NOMO-1 treated with dmso at 0.1 percent for 144 hours (cell line): Measurements from ENCODE around the gene MTERF1.
A peak's percentile ranks its signal among the peaks of the same experiment; 100 is the strongest.
"Not testable (repeated sequence)": the region's sequence is repeated elsewhere in the genome, so short reads cannot be mapped to it uniquely, and the experiment has no call there.

Experiments used
- DNase-seq: peaks from one replicate; lab custom pipeline; 2025; ENCODE audit not compliant: unreplicated experiment; lab: John Stamatoyannopoulos, UW

Gene MTERF1

GRCh38 chr7:91887336-91888213, 7.1 kb upstream of the MTERF1 start:
- not testable (repeated sequence) for DNase-seq

- no peak for DNase-seq
Observed at GRCh38 chr7:91883676-91884362, 3.3 kb upstream of the MTERF1 start.

GRCh38 chr7:91880016-91880412, 488 bp downstream of the MTERF1 start:
- no peak for DNase-seq

- peak; percentile 38 for DNase-seq
Observed at GRCh38 chr7:91876391-91877133, 3.9 kb downstream of the MTERF1 start.

GRCh38 chr7:91875851-91876250, 4.7 kb downstream of the MTERF1 start:
- DNase-seq, result peak; percentile 74

- DNase-seq, result no peak
Observed at GRCh38 chr7:91872928-91873327, 7.6 kb downstream of the MTERF1 start.

GRCh38 chr7:91872069-91872468, 8.4 kb downstream of the MTERF1 start:
- DNase-seq, result no peak

- DNase-seq, result no peak
Observed at GRCh38 chr7:91869661-91870060, 10.8 kb downstream of the MTERF1 start.

- DNase-seq, result no peak
Observed at GRCh38 chr7:91866599-91867148, 13.8 kb downstream of the MTERF1 start.

GRCh38 chr7:91865511-91865910, 15.0 kb downstream of the MTERF1 start:
- no peak for DNase-seq

GRCh38 chr7:91864604-91865003, 15.9 kb downstream of the MTERF1 start:
- DNase-seq, result not testable (repeated sequence)

GRCh38 chr7:91864070-91864469, 16.4 kb downstream of the MTERF1 start:
- DNase-seq, result no peak

- peak; percentile 65 for DNase-seq
Observed at GRCh38 chr7:91852263-91852741, 28.2 kb downstream of the MTERF1 start.

- no peak for DNase-seq
Observed at GRCh38 chr7:91850455-91850854, 30.0 kb downstream of the MTERF1 start.

- DNase-seq, result peak; percentile 92
Observed at GRCh38 chr7:91847876-91848588, 32.5 kb downstream of the MTERF1 start.

- DNase-seq, result no peak
Observed at GRCh38 chr7:91847231-91847630, 33.3 kb downstream of the MTERF1 start.

- no peak for DNase-seq
Observed at GRCh38 chr7:91846436-91846835, 34.1 kb downstream of the MTERF1 start.

- DNase-seq, result no peak
Observed at GRCh38 chr7:91843831-91844230, 36.7 kb downstream of the MTERF1 start.

GRCh38 chr7:91838439-91838838, 42.1 kb downstream of the MTERF1 start:
- no peak for DNase-seq

- no peak for DNase-seq
Observed at GRCh38 chr7:91837397-91838070, 43.0 kb downstream of the MTERF1 start.
